GM12864 (cell line): ENCODE measurements around the gene CLASP1.
"Not testable (repeated sequence)": the region's sequence is repeated elsewhere in the genome, so short reads cannot be mapped to it uniquely, and the experiment has no call there.

ENCODE experiments used
- DNase-seq: peaks from one replicate; pipeline ENCODE4 v3.0.0-alpha.2; 2011; ENCODE audit warnings: low read depth
- H3K4me3 ChIP-seq: 2 replicates; pipeline ENCODE4 v1.5.1; 2011; ENCODE audit warnings: mild to moderate bottlenecking, low read depth, low read length, control low read depth
- TF ChIP-seq, protein P1 (sequence below): IDR thresholded peaks from 2 replicates; pipeline ENCODE4 v1.5.1; 2011; ENCODE audit warnings: low read depth, mild to moderate bottlenecking, moderate library complexity, low read length, control low read depth, inconsistent platforms; ENCODE audit errors: missing control alignments

The CLASP1 gene

DNA sequence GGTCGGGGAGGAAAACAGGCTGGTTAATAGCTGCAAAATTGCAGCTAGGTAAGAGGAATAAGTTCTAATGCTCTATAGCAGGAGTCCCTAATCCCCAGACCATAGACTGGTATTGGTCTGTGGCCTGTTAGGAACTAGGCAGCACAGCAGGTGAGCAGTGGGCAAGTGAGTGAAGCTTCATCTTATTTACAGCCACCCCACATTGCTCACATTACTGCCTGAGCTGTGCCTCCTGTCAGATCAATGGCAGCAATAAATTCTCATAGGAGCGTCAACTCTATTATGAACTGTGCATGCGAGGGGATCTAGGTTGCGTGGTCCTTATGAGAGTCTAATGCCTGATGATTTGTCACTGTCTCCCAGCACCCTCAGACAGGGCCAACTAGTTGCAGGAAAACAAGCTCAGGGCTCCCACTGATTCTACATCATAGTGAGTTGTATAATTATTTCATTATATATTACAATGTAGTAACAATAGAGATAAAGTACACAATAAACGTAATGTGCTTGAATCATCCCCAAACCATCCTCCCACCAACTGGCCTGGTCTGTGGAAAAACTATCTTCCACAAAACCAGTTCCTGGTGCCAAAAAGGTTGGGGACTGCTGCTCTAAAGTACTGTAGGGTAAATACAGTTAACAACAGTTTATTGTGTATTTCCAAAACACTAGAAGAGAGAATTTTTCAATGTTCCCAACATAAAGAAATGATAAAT, 272.6 kb downstream of the CLASP1 start:
- DNase-seq = no peak
- TF ChIP-seq, protein P1, sequence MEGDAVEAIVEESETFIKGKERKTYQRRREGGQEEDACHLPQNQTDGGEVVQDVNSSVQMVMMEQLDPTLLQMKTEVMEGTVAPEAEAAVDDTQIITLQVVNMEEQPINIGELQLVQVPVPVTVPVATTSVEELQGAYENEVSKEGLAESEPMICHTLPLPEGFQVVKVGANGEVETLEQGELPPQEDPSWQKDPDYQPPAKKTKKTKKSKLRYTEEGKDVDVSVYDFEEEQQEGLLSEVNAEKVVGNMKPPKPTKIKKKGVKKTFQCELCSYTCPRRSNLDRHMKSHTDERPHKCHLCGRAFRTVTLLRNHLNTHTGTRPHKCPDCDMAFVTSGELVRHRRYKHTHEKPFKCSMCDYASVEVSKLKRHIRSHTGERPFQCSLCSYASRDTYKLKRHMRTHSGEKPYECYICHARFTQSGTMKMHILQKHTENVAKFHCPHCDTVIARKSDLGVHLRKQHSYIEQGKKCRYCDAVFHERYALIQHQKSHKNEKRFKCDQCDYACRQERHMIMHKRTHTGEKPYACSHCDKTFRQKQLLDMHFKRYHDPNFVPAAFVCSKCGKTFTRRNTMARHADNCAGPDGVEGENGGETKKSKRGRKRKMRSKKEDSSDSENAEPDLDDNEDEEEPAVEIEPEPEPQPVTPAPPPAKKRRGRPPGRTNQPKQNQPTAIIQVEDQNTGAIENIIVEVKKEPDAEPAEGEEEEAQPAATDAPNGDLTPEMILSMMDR = no peak
- no peak overlapping the region for H3K4me3 ChIP-seq

DNA sequence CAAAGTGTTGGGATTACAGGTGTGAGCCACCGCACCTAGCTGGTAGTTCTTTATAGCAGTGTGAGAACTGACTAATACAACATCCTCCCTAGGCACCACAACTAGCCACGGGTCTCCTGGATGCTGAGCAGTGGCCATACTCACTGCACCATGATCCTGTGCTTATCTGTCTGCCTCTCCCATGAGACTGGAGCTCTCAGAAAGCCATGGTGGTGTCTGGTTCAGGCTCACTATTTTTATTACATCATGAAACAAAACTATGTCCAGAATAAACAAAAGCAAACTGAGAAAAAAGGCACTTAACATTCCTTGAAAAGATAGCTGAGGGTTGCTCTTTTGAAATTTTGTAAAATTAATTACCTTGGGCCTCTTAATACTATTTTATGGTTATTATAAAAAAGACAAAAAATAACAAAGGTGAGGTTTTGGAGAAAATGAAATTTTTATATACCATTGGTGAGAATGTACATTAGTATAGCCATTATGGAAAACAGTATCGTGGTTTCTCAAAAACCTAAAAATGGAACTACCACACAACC, 273.6 kb downstream of the CLASP1 start:
- no peak overlapping the region for H3K4me3 ChIP-seq
- DNase-seq = no peak
- TF ChIP-seq, protein P1 = no peak

DNA sequence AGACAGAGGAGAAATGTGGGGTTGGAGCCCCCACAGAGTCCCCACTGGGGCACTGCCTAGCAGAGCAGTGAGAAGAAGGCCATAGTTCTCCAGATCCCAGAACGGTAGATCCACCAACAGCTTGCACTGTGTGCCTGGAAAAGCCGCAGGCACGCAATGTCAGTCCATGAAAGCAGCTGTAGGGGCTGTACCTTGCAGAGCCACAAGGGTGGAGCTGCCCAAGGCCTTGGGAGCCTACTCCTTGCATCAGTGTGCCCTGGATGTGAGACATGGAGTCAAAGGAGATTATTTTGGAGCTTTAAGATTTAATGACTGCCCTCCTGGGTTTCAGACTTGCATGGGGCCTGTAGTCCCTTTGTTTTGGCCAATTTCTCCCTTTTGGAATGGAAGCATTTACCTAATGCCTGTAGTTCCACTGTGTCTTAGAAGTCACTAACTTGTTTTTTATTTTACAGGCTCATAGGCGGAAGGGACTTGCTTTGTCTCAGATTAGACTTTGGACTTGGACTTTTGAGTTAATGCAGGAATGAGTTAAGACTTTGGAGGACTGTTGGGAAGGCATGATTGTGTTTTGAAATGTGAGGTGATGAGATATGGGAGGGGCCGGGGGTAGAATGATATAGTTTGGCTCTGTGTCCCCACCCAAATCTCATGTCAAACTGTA, 274.7 kb downstream of the CLASP1 start:
- not testable (repeated sequence) for DNase-seq, H3K4me3 ChIP-seq

DNA sequence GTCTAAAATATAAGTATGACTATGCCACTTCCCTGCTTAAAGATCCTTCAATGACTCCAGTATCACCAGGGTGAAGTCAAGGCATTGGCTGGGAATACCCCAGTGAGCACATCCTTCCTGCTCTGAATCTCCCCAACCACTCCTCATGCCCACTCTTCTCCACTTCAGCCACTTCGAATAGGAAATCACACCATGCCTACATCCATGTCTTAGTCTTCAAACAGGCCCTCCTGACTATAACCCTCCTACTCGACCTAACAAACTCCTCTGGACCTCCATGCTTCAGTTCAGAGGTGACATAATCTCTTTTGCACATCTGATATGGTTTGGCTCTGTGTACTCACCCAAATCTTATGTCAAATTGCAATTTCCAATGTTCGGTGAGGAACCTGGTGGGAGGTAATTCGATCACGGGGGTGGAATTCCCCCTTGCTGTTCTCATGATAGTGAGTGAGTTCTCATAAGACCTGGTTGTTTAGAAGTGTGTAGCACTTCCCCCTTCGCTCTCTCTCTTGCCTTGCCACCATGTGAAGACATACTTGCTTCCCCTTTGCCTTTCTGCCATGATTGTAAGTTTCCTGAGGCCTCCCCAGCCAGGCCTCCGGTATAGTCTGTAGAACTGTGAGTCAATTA, 276.4 kb downstream of the CLASP1 start:
- TF ChIP-seq, protein P1 = no peak
- no peak overlapping the region for H3K4me3 ChIP-seq
- DNase-seq = no peak

DNA sequence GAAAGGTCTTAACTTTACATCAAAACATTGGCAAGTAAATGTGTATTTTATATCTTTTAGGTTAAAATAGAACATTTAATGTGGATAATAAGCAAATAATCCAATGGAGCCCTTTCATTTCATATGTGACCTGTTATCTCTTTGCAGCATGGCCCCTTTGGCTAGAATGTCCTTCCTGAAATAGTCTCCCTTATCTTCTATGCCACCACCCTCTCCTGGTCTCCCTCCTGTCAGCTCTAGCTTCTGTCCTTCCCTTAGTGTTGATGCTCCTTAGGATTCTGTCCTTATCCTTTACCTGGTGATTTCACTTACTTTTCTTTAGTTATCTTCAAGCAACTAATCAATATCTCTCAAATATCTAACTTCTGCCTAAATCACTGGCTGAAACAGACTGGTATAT, 277.2 kb downstream of the CLASP1 start:
- H3K4me3 ChIP-seq = no peak overlapping the region
- no peak for DNase-seq
- TF ChIP-seq, protein P1 = no peak

DNA sequence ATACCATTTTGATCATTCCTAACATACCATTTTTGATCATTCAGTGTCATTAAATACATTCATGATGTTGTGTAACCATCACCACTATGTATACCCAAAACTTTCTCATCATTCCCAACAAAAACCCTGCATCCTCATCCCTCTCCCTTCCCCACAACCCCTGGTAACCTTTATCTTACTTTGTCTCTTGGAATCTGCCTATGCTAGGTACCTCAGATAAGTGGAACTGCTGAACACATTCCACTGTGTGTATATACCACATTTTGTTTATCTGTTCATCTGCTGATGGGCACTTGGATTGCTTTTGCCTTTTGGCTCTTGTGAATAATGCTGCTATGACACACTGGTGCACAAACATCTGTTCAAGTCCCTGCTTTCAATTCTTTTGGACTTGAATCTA, 280.4 kb downstream of the CLASP1 start:
- no peak for DNase-seq
- TF ChIP-seq, protein P1 = no peak
- H3K4me3 ChIP-seq = no peak overlapping the region

DNA sequence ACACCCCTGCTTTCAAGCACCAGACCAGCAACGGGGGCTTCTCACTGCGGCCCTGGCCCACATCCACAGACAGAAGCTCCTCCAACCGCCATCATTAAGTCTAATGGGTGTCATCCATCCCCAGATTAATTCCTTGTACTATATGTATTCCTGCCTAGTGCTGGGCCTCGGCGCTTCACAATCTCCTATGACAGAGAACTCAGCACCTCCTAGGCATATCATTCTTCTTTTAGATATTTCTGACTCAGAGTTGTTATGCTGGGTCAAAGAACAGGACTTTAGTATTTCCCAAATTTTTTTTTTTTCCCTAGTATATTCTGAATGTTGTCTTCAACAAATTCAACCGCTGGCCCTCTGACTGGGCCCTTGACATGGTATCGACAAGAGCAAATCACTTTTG, 281.1 kb downstream of the CLASP1 start:
- TF ChIP-seq, protein P1 = no peak
- no peak overlapping the region for H3K4me3 ChIP-seq
- no peak for DNase-seq
